HG03064 (cell line): ENCODE results near the gene PACSIN2.
"Not testable (repeated sequence)": the region's sequence is repeated elsewhere in the genome, so short reads cannot be mapped to it uniquely, and the experiment has no call there.

Experiments used
- ATAC-seq: cut with Tn5 transposase; IDR thresholded peaks from one replicate; pipeline ENCODE4 v1.9.1; 2021; ENCODE audit warnings: low read depth; ENCODE audit not compliant: unreplicated experiment

Gene PACSIN2

GRCh38 chr22:43014869-43015676 is at the start of gene PACSIN2:
TSS of gene PACSIN2 (minus strand) at chr22:43015149. CDS start at chr22:42912080, 103,069 bp downstream.
- ATAC-seq = peak; percentile 80

- ATAC-seq = no peak
Measured at GRCh38 chr22:43060183-43060582, 45.2 kb upstream of the PACSIN2 start.

- ATAC-seq = no peak
Measured at GRCh38 chr22:43057641-43058040, 42.7 kb upstream of the PACSIN2 start.

GRCh38 chr22:43053176-43053575 is 38.2 kb upstream of the PACSIN2 start:
- no peak for ATAC-seq

- no peak for ATAC-seq
Measured at GRCh38 chr22:43050995-43051394, 36.0 kb upstream of the PACSIN2 start.

- no peak for ATAC-seq
Measured at GRCh38 chr22:43047605-43048004, 32.7 kb upstream of the PACSIN2 start.

GRCh38 chr22:43044290-43044712 is 29.4 kb upstream of the PACSIN2 start:
- no peak for ATAC-seq

- no peak for ATAC-seq
Measured at GRCh38 chr22:43042101-43042780, 27.3 kb upstream of the PACSIN2 start.

- no peak for ATAC-seq
Measured at GRCh38 chr22:43039800-43040199, 24.9 kb upstream of the PACSIN2 start.

GRCh38 chr22:43038325-43038724 is 23.4 kb upstream of the PACSIN2 start:
- no peak for ATAC-seq

- no peak for ATAC-seq
Measured at GRCh38 chr22:43036282-43036829, 21.4 kb upstream of the PACSIN2 start.

- ATAC-seq = no peak
Measured at GRCh38 chr22:43035250-43035649, 20.3 kb upstream of the PACSIN2 start.

- no peak for ATAC-seq
Measured at GRCh38 chr22:43031617-43032016, 16.7 kb upstream of the PACSIN2 start.

GRCh38 chr22:43018615-43019014 is 3.7 kb upstream of the PACSIN2 start:
- ATAC-seq = no peak

GRCh38 chr22:43017525-43018460 is 2.8 kb upstream of the PACSIN2 start:
- ATAC-seq = no peak

- not testable (repeated sequence) for ATAC-seq
Measured at GRCh38 chr22:43016150-43016549, 1.2 kb upstream of the PACSIN2 start.

- ATAC-seq = no peak
Measured at GRCh38 chr22:43015677-43016042, 711 bp upstream of the PACSIN2 start.

- ATAC-seq = peak; percentile 18
Measured at GRCh38 chr22:43014316-43014868, 557 bp downstream of the PACSIN2 start.

GRCh38 chr22:43013355-43014315 is 1.3 kb downstream of the PACSIN2 start:
- ATAC-seq = no peak
